ENCODE data around the gene RAPGEF2. TPM values are rescaled to one million over a fixed set of nuclear protein-coding genes. Genes with fewer than 3 reads are reported as not detected.
"Not testable (repeated sequence)": the region's sequence is repeated elsewhere in the genome, so short reads cannot be mapped to it uniquely, and the experiment has no call there.

RAPGEF2 gene
- total RNA-seq, 4 donors from 2014 or later: 47.2 to 105 (median 50.2) TPM

DNA sequence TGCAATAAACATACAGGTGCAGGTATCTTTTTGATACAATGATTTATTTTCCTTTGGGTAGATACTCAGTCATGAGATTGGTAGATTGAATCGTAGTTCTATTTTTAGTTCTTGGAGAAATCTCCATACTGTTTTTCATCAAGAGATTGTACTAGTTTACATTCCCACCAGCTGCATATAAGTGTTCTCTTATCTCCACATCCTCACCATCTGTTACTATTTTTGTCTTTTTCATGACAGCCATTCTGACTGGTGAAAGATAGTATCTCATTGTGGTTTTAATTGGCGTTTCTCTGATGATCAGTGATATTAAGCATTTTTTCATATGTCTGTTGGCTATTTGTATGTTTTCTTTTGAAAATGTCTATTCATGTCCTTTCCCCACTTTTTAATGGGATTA is 202.2 kb downstream of the RAPGEF2 start:
- DNase-seq (ENCODE audit: low spot score): no peak
- no peak for ATAC-seq (ENCODE audit: low FRiP score)
- TF ChIP-seq, protein P1, sequence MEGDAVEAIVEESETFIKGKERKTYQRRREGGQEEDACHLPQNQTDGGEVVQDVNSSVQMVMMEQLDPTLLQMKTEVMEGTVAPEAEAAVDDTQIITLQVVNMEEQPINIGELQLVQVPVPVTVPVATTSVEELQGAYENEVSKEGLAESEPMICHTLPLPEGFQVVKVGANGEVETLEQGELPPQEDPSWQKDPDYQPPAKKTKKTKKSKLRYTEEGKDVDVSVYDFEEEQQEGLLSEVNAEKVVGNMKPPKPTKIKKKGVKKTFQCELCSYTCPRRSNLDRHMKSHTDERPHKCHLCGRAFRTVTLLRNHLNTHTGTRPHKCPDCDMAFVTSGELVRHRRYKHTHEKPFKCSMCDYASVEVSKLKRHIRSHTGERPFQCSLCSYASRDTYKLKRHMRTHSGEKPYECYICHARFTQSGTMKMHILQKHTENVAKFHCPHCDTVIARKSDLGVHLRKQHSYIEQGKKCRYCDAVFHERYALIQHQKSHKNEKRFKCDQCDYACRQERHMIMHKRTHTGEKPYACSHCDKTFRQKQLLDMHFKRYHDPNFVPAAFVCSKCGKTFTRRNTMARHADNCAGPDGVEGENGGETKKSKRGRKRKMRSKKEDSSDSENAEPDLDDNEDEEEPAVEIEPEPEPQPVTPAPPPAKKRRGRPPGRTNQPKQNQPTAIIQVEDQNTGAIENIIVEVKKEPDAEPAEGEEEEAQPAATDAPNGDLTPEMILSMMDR (IDR thresholded peaks at IDR 0.05): no peak

GRCh38 chr4:159307929-159308328 is 205.1 kb downstream of the RAPGEF2 start:
- DNase-seq (ENCODE audit: low spot score) (no peak), ATAC-seq (ENCODE audit: low FRiP score) (no peak)
- TF ChIP-seq, protein P1 (IDR thresholded peaks at IDR 0.05): no peak

- ATAC-seq (ENCODE audit: low FRiP score) (no peak), DNase-seq (ENCODE audit: low spot score) (no peak)
- TF ChIP-seq, protein P1 (IDR thresholded peaks at IDR 0.05): no peak
These were observed 205.9 kb downstream of the RAPGEF2 start for GRCh38 chr4:159308566-159309340.

- ATAC-seq (ENCODE audit: low FRiP score): no peak
These were observed 209.4 kb downstream of the RAPGEF2 start for GRCh38 chr4:159312236-159312635.

DNA sequence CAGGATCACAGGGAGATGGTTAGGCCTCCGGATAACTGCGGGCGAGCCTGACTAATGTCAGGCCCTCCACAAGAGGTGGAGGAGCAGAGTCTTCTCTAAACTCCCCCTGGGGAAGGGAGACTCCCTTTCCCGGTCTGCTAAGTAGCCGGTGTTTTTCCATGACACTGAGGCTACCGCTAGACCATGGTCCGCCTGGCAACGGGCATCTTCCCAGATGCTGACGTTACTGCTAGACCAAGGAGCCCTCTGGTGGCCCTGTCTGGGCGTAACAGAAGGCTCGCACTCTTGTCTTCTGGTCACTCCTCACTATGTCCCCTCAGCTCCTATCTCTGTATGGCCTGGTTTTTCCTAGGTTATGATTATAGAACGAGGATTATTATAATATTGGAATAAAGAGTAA is 213.0 kb downstream of the RAPGEF2 start:
- not testable (repeated sequence) for ATAC-seq (ENCODE audit: low FRiP score); DNase-seq (ENCODE audit: low spot score)

More at GRCh38 chr4:159312236-159312635, 209.4 kb downstream of the RAPGEF2 start:
- no peak for DNase-seq (ENCODE audit: low spot score)
- TF ChIP-seq, protein P1 (IDR thresholded peaks at IDR 0.05): no peak

- DNase-seq (ENCODE audit: low spot score) (no peak), ATAC-seq (ENCODE audit: low FRiP score) (no peak)
- TF ChIP-seq, protein P1 (IDR thresholded peaks at IDR 0.05): no peak
These were observed 214.3 kb downstream of the RAPGEF2 start for GRCh38 chr4:159317203-159317602.

DNA sequence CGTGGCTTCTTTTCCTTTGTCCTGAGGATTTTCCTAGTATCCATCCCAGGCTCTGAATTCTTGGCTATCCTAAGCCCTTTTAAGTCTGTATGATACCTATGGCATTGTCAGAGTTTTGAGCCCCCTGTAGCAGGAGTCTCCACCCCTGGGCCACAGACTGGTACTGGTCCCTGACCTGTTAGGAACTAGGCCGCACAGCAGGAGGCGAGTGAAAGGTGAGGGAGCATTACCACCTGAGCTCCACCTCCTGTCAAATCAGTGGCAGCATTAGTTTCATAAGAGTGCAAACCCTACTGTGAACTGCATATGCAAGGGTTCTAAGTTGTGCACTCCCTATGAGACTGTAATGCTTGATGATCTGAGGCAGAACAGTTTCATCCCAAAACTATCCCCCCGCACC is 216.1 kb downstream of the RAPGEF2 start:
- TF ChIP-seq, protein P1 (IDR thresholded peaks at IDR 0.05): no peak
- DNase-seq (ENCODE audit: low spot score) (no peak), ATAC-seq (ENCODE audit: low FRiP score) (no peak)
